C4-2B (cell line): ENCODE measurements around the gene TNFRSF1B.

Source experiments
- ZFX ChIP-seq: fragments of 450-650 bp; IDR thresholded peaks from 2 replicates; pipeline ENCODE4 v1.6.1; 2017
- TF ChIP-seq, protein P1 (sequence below): fragments of 450-650 bp; conservative IDR thresholded peaks from 2 replicates; pipeline ENCODE4 v1.5.1; 2017; ENCODE audit warnings: mild to moderate bottlenecking

DNA sequence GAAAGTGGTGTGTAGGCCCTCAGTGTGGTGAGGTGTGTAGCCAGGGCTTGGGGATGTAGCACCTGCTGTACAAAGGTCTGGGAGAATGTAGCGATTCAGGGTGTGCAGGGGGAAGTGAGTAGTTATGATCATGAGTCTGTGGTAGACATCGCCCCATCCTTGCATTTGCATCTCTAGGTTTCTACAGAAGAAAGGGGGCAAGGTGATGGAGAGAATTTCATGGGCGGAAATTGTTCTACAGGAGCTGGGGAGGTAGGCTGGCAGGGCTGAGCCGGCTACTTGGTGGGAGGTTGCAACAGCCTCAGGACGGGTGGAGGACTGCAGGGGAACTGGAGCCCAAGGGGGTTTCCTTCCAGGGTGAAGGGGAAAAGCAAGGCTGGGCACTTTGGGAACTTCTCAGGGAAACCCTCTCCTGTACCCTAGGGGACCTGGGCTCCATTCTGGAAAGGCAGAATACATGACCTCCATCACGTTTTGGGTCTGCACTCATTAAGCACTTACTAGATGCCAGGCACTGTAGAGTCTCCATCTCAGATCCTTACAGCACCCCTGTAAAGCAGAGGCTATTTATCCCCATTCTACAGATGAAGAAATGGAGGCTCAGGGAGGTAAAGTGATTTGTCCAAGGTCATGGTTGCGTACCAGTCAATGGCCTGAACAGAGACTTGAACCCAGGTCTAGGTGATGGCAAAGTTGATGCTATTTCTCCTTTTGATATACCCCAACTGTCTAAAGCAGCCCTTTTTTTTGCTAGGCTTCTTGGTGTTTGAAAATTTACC lies 14.5 kb upstream of the TNFRSF1B start:
- TF ChIP-seq, protein P1, sequence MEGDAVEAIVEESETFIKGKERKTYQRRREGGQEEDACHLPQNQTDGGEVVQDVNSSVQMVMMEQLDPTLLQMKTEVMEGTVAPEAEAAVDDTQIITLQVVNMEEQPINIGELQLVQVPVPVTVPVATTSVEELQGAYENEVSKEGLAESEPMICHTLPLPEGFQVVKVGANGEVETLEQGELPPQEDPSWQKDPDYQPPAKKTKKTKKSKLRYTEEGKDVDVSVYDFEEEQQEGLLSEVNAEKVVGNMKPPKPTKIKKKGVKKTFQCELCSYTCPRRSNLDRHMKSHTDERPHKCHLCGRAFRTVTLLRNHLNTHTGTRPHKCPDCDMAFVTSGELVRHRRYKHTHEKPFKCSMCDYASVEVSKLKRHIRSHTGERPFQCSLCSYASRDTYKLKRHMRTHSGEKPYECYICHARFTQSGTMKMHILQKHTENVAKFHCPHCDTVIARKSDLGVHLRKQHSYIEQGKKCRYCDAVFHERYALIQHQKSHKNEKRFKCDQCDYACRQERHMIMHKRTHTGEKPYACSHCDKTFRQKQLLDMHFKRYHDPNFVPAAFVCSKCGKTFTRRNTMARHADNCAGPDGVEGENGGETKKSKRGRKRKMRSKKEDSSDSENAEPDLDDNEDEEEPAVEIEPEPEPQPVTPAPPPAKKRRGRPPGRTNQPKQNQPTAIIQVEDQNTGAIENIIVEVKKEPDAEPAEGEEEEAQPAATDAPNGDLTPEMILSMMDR, result no peak
- no peak for TF ChIP-seq ZFX
